Naive B cell (primary cell): ENCODE results near the gene ABCA10. TPM values are rescaled to one million over a fixed set of nuclear protein-coding genes. Genes with fewer than 3 reads are reported as not detected.
"Not testable (repeated sequence)": the region's sequence is repeated elsewhere in the genome, so short reads cannot be mapped to it uniquely, and the experiment has no call there.

Experiments
- ATAC-seq, 2 donors: fragments of 150-1000 bp; cut with Tn5 transposase; 2 replicates each; pipeline ENCODE4 v1.10.0; 2021; ENCODE audit warnings: low read depth in 2 of 2, mild to moderate bottlenecking in 2 of 2, moderate library complexity in 2 of 2
- DNase-seq: peaks from one replicate; pipeline ENCODE4 v3.0.0; 2022
- H3K27ac Mint-ChIP-seq, 6 donors: one replicate each; pipeline ENCODE4 v1.8.0; 2020 to 2022; ENCODE audit warnings: mild to moderate bottlenecking in 6 of 6, mixed read lengths in 6 of 6, moderate library complexity in 5 of 6, inconsistent platforms in 2 of 6
- H3K27me3 Mint-ChIP-seq, 3 donors: one replicate each; pipeline ENCODE4 v1.8.0; 2021 to 2022; ENCODE audit warnings: mixed read lengths in 3 of 3, mild to moderate bottlenecking in 1 of 3
- H3K36me3 Mint-ChIP-seq, 2 donors: one replicate each; pipeline ENCODE4 v1.8.0; 2020 to 2022; ENCODE audit warnings: mixed read lengths in 2 of 2, inconsistent platforms in 1 of 2, mild to moderate bottlenecking in 1 of 2
- H3K4me1 Mint-ChIP-seq, 3 donors: one replicate each; pipeline ENCODE4 v1.8.0; 2020 to 2022; ENCODE audit warnings: mixed read lengths in 3 of 3, inconsistent platforms in 1 of 3, mild to moderate bottlenecking in 1 of 3, moderate library complexity in 1 of 3
- H3K4me3 Mint-ChIP-seq, 8 donors: one replicate each; pipeline ENCODE4 v1.8.0; 2020 to 2022; ENCODE audit warnings: mild to moderate bottlenecking in 8 of 8, mixed read lengths in 8 of 8, moderate library complexity in 8 of 8, inconsistent platforms in 2 of 8
- H3K9me3 Mint-ChIP-seq, 7 donors: one replicate each; pipeline ENCODE4 v1.8.0; 2020 to 2022; ENCODE audit warnings: mixed read lengths in 7 of 7, mild to moderate bottlenecking in 5 of 7, inconsistent platforms in 2 of 7, moderate library complexity in 1 of 7
- polyA plus RNA-seq, 6 donors: library from polyadenylated mRNA; unstranded; fragments of 300-500 nt; fragmentation: Illumina TruSeq; gene quantifications; one replicate each; pipeline ENCODE4 v1.2.3, GENCODE V29; 2021; ENCODE audit warnings: low read depth in 6 of 6

Gene ABCA10
- under 1 TPM in 2 of 6 donors, not detected in 4; 0.14 to 0.18 TPM for polyA plus RNA-seq

GRCh38 chr17:69228576-69228975 is at the start of gene ABCA10:
TSS of gene ABCA10 (minus strand) at chr17:69228824. CDS start at chr17:69225358, 3,466 bp downstream.
- Mint-ChIP-seq H3K36me3 (peaks cover 7 to 20% of the 10 kb centered on the region in 2 donors), H3K9me3 (peaks cover 11 to 28% (median 12%) of the 10 kb centered on the region in 7 donors), H3K4me3 (no peak within 1 kb of the TSS), H3K27me3 (no peaks in the 10 kb centered on the region), H3K27ac (peak within 1 kb of the TSS in 5 of 6 donors; percentile 16 to 60 (median 34)), H3K4me1 (peaks cover 4 to 12% (median 12%) of the 10 kb centered on the region in 3 donors)
- DNase-seq (no peak), ATAC-seq (no peak)

DNA sequence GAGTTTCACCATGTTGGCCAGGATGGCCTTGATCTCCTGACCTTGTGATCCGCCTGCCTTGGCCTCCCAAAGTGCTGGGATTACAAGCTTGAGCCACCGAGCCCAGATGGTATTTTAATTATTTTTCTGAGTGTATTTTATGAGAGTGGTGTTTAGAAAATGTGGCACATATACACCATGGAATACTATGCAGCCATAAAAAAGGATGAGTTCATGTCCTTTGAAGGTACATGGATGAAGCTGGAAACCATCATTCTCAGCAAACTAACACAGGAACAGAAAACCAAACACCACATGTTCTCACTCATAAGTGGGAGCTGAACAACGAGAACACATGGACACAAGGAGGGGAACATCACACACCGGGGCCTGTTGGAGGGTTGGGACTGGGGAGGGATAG is 47.7 kb upstream of the ABCA10 start:
- not testable (repeated sequence) for H3K4me3 Mint-ChIP-seq, H3K9me3 Mint-ChIP-seq, H3K27me3 Mint-ChIP-seq, ATAC-seq, H3K4me1 Mint-ChIP-seq, H3K27ac Mint-ChIP-seq, H3K36me3 Mint-ChIP-seq, DNase-seq

- H3K4me1 Mint-ChIP-seq = no peaks in the 10 kb centered on the region
- peaks cover 0 to 5% of the 10 kb centered on the region in 2 donors for H3K36me3 Mint-ChIP-seq
- no peak overlapping the region for H3K27ac Mint-ChIP-seq
- no peak for ATAC-seq
- H3K27me3 Mint-ChIP-seq = no peaks in the 10 kb centered on the region
- peaks cover 0 to 4% (median 0%) of the 10 kb centered on the region in 7 donors for H3K9me3 Mint-ChIP-seq
- DNase-seq = no peak
- no peak overlapping the region for H3K4me3 Mint-ChIP-seq
Measured at GRCh38 chr17:69275751-69276150, 47.1 kb upstream of the ABCA10 start.

DNA sequence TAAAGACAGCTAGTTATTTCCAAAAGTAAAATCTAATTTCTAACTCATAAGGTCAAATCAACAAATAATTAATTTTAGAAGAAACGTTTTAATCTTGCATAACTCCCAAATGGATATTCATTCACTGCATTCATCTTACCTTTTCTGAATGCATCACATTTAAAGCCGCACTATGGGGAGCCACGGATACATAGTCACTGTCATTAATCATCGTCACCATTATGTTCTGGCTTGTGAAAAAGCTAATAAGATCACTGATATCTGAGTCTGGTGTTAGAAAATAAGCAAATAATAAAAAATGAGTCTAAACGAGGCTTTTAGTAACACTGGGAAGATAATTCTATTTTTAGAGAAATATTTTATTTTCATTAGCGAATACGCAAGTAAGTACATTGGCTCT is 42.4 kb upstream of the ABCA10 start:
- no peaks in the 10 kb centered on the region for H3K36me3 Mint-ChIP-seq
- H3K27me3 Mint-ChIP-seq = no peaks in the 10 kb centered on the region
- DNase-seq (no peak), ATAC-seq (no peak)
- no peaks in the 10 kb centered on the region for H3K4me1 Mint-ChIP-seq
- H3K4me3 Mint-ChIP-seq = no peak overlapping the region
- peaks cover 0 to 2% (median 0%) of the 10 kb centered on the region in 7 donors for H3K9me3 Mint-ChIP-seq
- H3K27ac Mint-ChIP-seq = no peak overlapping the region

- no peak for ATAC-seq
- Mint-ChIP-seq H3K9me3 (no peaks in the 10 kb centered on the region), H3K4me3 (no peak overlapping the region), H3K36me3 (no peaks in the 10 kb centered on the region), H3K4me1 (no peaks in the 10 kb centered on the region), H3K27ac (no peak overlapping the region), H3K27me3 (no peaks in the 10 kb centered on the region)
- DNase-seq = no peak
Measured at GRCh38 chr17:69269131-69269998, 40.7 kb upstream of the ABCA10 start.

DNA sequence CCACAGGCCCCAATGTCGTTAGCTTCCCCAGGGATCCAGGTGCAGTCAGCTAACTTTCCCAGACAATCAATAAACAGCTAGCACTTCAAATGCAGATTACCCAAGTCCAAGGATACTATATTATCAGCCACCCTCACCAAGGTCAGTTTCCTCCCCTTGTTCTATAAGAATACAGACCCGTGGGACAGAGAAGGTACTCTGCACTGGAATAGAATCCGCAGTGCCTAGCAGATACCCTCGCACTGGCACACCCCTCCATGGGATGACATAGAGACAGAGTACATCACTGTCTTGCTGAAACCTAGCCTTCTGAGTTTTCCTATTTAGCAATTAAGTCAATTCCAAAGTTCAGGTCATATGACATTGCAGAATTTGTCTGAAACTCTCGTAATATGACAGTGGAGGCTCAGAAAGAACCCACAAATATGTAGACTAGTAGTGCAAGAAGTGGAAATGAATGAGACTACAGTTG is 40.0 kb upstream of the ABCA10 start:
- no peak overlapping the region for H3K27ac Mint-ChIP-seq

GRCh38 chr17:69267219-69267618 is 38.6 kb upstream of the ABCA10 start:
- H3K4me1 Mint-ChIP-seq = no peaks in the 10 kb centered on the region
- H3K9me3 Mint-ChIP-seq = peaks cover 0 to 3% (median 0%) of the 10 kb centered on the region in 7 donors
- H3K4me3 Mint-ChIP-seq = no peak overlapping the region
- H3K36me3 Mint-ChIP-seq = no peaks in the 10 kb centered on the region
- ATAC-seq (no peak), DNase-seq (no peak)
- no peaks in the 10 kb centered on the region for H3K27me3 Mint-ChIP-seq
- no peak overlapping the region for H3K27ac Mint-ChIP-seq

More for the DNA sequence above, 40.0 kb upstream of the ABCA10 start:
- H3K36me3 Mint-ChIP-seq = no peaks in the 10 kb centered on the region
- no peaks in the 10 kb centered on the region for H3K4me1 Mint-ChIP-seq
- H3K9me3 Mint-ChIP-seq = no peaks in the 10 kb centered on the region
- no peak for DNase-seq
- no peaks in the 10 kb centered on the region for H3K27me3 Mint-ChIP-seq
- ATAC-seq = no peak
- H3K4me3 Mint-ChIP-seq = peak overlapping the region in 1 of 8 donors; percentile 52

DNA sequence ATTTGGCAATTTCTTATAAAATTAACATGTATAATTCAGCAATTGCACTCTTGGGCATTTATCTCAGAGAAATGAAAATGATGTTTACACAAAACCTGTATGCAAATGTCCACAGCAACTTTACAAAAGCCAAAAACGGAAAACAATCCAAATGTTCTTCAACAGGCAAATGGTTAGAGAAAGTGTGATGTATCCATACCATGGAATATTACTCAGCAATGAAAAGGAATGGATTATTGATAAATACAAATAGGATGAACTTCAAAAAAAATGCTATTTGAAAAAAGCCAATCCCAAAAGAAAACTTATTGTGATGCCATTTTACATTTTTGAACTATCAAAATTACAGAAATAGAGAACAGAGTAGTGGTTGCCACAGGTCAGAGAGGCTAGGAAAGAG is 37.2 kb upstream of the ABCA10 start:
- ATAC-seq (no peak), DNase-seq (no peak)
- H3K36me3 Mint-ChIP-seq = no peaks in the 10 kb centered on the region
- no peak overlapping the region for H3K27ac Mint-ChIP-seq
- no peaks in the 10 kb centered on the region for H3K4me1 Mint-ChIP-seq
- H3K27me3 Mint-ChIP-seq = no peaks in the 10 kb centered on the region
- peaks cover 0 to 3% (median 0%) of the 10 kb centered on the region in 7 donors for H3K9me3 Mint-ChIP-seq
- H3K4me3 Mint-ChIP-seq = no peak overlapping the region

DNA sequence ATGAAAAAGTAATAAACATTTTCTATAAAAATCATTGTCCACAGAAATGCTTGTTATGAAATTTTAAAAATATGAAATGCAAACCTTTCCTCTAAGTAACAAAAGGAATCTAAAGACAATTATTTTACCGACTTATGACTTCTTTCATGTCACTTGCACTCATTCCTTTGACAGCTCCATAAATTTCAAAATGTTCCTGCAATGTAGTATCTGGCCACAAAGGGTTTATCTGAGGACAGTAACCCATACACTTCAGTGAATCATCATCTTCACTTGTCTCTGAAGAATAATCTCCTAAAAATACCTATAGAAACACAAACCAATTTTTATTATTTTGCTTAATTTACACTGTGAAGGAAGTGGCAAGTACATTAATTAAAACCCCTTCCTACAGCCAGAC is 25.6 kb upstream of the ABCA10 start:
- Mint-ChIP-seq H3K27ac (no peak overlapping the region), H3K27me3 (no peaks in the 10 kb centered on the region), H3K4me1 (no peaks in the 10 kb centered on the region), H3K36me3 (peaks cover 0 to 10% of the 10 kb centered on the region in 2 donors), H3K4me3 (no peak overlapping the region), H3K9me3 (no peaks in the 10 kb centered on the region)
- DNase-seq = no peak
- no peak for ATAC-seq

- ATAC-seq = no peak
Measured at GRCh38 chr17:69250641-69251040, 22.0 kb upstream of the ABCA10 start.

DNA sequence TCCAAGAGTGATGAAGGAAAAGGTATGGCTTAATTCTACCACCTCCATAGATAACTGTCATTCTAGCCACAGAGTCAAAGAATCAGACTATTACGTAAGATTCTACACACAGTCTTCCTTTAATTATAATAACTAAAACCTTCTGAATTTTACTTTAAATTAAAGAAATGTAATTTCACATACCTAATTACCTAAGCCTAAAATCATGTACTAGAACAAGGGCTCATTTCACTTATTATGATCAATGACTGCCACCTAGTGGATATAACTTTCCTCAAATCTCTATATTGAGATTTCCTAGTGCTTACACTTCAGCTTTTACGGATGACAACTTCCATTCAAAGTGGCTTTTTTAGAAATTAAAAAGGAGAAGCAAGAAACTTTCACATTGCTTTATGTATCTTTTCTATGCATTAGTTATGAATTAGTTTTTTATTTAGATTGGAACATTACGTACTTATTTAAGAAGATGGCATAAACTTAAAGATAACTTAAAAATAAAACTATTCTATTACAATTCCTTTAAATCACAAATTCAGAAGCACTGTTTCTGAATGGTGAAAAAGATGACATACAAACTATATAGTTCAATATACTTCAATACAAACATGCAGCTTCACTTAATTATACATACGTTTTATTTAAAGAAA is 18.2 kb upstream of the ABCA10 start:
- H3K36me3 Mint-ChIP-seq = no peaks in the 10 kb centered on the region
- no peaks in the 10 kb centered on the region for H3K4me1 Mint-ChIP-seq
- DNase-seq = no peak
- ATAC-seq = peak in 1 of 2 donors; percentile 30
- H3K27me3 Mint-ChIP-seq = no peaks in the 10 kb centered on the region
- no peak overlapping the region for H3K27ac Mint-ChIP-seq
- H3K9me3 Mint-ChIP-seq = no peaks in the 10 kb centered on the region
- H3K4me3 Mint-ChIP-seq = no peak overlapping the region

More at GRCh38 chr17:69250641-69251040, 22.0 kb upstream of the ABCA10 start:
- Mint-ChIP-seq H3K4me1 (no peaks in the 10 kb centered on the region), H3K36me3 (peaks cover 0 to 4% of the 10 kb centered on the region in 2 donors), H3K9me3 (no peaks in the 10 kb centered on the region), H3K27ac (peak overlapping the region in 1 of 6 donors; percentile 53), H3K27me3 (no peaks in the 10 kb centered on the region), H3K4me3 (no peak overlapping the region)
- DNase-seq = no peak

DNA sequence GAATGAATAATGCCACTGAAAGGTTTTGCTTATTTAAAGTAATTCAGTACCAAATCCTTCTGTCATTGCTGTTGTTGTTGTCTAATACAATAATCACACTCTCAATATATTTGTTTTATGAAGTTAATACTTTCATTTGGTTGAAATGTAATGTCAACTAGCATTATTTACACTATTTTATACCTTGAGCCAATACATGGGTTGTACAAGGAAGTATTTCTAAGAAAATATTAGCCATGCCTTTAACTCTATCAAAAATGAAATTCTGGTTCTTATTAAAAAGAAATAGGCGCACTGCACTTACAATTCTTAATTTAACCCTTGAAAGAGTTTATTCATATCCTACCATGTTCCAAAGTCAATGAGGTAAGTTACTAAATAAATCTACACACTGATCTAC is 17.6 kb upstream of the ABCA10 start:
- no peaks in the 10 kb centered on the region for H3K9me3 Mint-ChIP-seq
- H3K27me3 Mint-ChIP-seq = no peaks in the 10 kb centered on the region
- DNase-seq (no peak), ATAC-seq (no peak)
- H3K27ac Mint-ChIP-seq = no peak overlapping the region
- H3K4me3 Mint-ChIP-seq = no peak overlapping the region
- H3K36me3 Mint-ChIP-seq = no peaks in the 10 kb centered on the region
- H3K4me1 Mint-ChIP-seq = no peaks in the 10 kb centered on the region

GRCh38 chr17:69245617-69246016 is 17.0 kb upstream of the ABCA10 start:
- H3K27ac Mint-ChIP-seq = no peak overlapping the region
- no peak for DNase-seq
- no peaks in the 10 kb centered on the region for H3K9me3 Mint-ChIP-seq
- no peaks in the 10 kb centered on the region for H3K27me3 Mint-ChIP-seq
- no peaks in the 10 kb centered on the region for H3K36me3 Mint-ChIP-seq
- no peaks in the 10 kb centered on the region for H3K4me1 Mint-ChIP-seq
- no peak for ATAC-seq
- H3K4me3 Mint-ChIP-seq = no peak overlapping the region
